WI38 (cell line): ENCODE results near the gene NARF.

Experiments used
- H3K4me3 ChIP-seq: 2 replicates; pipeline ENCODE4 v1.5.1; 2011; ENCODE audit warnings: low read depth, mild to moderate bottlenecking, control low read depth, low read length
- TF ChIP-seq, protein P1 (sequence below): IDR thresholded peaks from 2 replicates; pipeline ENCODE4 v1.5.1; 2012; ENCODE audit warnings: low read depth, mild to moderate bottlenecking, control low read depth, low read length

The NARF gene

DNA sequence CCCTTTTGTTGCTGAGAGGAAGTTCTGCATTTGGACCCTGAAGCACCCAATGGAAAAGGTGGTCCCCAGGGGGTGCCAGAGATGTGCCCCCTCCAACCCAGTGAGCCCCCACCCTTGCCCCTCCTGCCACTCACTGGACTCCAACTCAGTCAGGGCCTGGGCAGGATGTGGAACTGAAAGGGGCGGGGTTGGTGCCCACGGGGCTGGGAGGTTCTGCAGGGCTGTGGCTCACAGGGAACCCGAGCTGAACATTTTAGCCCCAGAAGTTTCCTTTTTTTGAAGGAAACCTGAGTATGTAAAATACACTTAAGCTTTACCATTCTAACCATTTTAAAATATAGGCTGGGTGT is 24.4 kb upstream of the NARF start:
- TF ChIP-seq, protein P1, sequence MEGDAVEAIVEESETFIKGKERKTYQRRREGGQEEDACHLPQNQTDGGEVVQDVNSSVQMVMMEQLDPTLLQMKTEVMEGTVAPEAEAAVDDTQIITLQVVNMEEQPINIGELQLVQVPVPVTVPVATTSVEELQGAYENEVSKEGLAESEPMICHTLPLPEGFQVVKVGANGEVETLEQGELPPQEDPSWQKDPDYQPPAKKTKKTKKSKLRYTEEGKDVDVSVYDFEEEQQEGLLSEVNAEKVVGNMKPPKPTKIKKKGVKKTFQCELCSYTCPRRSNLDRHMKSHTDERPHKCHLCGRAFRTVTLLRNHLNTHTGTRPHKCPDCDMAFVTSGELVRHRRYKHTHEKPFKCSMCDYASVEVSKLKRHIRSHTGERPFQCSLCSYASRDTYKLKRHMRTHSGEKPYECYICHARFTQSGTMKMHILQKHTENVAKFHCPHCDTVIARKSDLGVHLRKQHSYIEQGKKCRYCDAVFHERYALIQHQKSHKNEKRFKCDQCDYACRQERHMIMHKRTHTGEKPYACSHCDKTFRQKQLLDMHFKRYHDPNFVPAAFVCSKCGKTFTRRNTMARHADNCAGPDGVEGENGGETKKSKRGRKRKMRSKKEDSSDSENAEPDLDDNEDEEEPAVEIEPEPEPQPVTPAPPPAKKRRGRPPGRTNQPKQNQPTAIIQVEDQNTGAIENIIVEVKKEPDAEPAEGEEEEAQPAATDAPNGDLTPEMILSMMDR: no peak
- no peak overlapping the region for H3K4me3 ChIP-seq

- TF ChIP-seq, protein P1: no peak
- H3K4me3 ChIP-seq: no peak overlapping the region
Observed at GRCh38 chr17:82435103-82435502, 23.4 kb upstream of the NARF start.

GRCh38 chr17:82435601-82436583 is 22.6 kb upstream of the NARF start:
- TF ChIP-seq, protein P1: no peak
- H3K4me3 ChIP-seq: no peak overlapping the region

DNA sequence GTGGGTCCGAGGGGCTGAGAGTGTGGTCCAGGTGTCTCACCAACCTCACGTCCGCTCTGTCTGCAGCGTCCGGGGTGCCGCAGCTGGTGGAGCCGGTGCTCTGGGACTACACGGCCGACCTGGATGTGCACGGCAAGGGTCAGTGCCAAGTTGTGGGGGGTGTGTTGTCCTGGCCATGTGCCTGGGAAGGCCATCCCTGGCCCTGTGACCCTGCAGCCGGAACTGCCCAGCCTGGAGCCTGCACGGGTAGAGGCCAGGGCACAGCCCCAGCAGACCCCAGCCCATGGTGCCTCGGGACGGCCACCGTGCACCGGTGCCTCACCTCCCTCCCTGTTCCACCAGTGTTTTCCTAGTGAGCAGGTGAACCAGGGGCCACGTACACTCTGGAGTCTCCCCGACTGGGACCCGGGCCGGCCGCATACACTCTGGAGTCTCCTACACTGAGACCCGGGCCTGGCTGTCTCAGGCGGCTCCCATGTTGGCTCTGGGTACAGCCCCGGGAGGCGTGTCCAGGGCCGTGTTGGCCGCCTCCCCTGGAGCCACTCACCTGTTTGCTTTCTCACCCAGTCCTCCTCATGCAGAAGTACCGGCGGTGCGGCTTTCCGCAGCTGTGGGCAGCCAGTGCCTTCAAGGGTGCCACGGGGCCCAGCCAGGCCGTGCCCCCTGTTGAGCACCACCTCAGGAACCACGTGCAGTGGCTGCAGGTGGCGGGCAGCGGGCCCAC is 21.8 kb upstream of the NARF start:
- TF ChIP-seq, protein P1: no peak
- no peak overlapping the region for H3K4me3 ChIP-seq

- TF ChIP-seq, protein P1: no peak
- H3K4me3 ChIP-seq: no peak overlapping the region
Observed at GRCh38 chr17:82437325-82437668, 21.2 kb upstream of the NARF start.

DNA sequence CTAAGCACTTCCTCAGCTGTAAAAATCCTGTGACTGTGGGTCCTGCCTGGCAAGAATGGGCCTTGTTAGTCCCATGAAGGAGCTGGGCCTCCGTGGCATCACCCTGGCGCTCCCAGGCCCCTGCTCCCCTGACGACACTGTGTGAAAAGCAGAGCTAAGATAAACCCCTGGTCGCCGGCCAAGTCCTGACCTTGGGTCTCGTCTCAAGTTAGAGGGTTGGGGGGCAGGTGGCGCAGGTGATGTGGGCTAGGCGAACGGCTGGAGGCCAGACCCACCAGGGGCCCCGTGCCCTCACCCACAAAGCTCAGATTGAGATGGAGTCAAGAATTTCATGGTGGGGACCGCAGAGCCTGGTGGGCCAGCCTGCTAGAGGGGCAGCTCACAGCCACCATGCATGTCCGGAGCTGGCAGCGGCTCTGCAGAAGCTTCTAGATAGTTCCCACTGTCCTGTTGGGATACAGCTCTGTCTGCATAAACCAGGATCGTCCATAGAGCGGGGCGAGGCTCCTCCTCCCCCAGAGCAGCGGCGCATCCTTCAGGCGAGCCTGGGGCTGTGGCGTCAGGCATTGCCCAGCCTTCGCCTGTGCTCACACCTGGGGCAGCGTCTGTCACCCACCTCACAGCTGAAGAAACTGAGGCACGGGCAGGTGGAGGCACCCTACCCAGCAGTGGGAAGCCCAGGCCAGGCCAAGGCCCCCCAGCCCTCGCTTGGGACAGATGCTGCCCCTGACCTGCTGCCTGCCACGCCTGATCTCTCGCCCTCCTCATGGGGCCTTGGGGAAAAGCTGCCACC is 19.9 kb upstream of the NARF start:
- TF ChIP-seq, protein P1: no peak
- no peak overlapping the region for H3K4me3 ChIP-seq
